Measurements from ENCODE around the gene GDPD4.

DNA sequence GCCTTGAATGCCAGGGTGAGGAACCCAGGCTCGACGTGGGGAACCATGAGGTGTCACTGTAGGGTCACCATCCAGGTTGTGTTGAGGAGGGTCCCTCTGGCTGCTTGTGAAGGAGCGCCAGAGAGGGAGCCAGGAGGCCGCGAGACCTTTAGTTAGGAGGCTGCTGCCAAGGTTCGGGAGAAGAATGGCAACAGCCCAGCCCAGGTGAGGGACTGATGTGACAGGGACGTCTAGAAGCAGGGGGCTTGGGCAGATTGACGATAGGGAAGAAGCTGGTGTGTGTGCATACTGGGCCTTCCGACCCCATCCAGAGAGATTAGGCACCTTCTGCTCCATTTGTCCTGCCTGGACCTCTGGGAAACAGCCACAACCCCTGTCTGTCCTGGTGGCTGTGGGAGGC, 124.5 kb downstream of the GDPD4 start:
- TF ChIP-seq, protein P1, sequence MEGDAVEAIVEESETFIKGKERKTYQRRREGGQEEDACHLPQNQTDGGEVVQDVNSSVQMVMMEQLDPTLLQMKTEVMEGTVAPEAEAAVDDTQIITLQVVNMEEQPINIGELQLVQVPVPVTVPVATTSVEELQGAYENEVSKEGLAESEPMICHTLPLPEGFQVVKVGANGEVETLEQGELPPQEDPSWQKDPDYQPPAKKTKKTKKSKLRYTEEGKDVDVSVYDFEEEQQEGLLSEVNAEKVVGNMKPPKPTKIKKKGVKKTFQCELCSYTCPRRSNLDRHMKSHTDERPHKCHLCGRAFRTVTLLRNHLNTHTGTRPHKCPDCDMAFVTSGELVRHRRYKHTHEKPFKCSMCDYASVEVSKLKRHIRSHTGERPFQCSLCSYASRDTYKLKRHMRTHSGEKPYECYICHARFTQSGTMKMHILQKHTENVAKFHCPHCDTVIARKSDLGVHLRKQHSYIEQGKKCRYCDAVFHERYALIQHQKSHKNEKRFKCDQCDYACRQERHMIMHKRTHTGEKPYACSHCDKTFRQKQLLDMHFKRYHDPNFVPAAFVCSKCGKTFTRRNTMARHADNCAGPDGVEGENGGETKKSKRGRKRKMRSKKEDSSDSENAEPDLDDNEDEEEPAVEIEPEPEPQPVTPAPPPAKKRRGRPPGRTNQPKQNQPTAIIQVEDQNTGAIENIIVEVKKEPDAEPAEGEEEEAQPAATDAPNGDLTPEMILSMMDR (conservative IDR thresholded peaks at IDR 0.05; ENCODE audit: low read length), result no peak
- TF ChIP-seq EZH2phosphoT487 (IDR thresholded peaks at IDR 0.05; ENCODE audit: borderline replicate concordance), result no peak
